ENCODE measurements around the gene CCNF.

GRCh38 chr16:2494616-2495015 is 65.4 kb downstream of the CCNF start:
- TF ChIP-seq GABPA (IDR thresholded peaks at IDR 0.05; ENCODE audit: low read depth) (no peak), CTCF (IDR thresholded peaks at IDR 0.05; ENCODE audit: insufficient read depth, low read length) (no peak), REST (IDR thresholded peaks at IDR 0.05; ENCODE audit: insufficient replicate concordance, low read depth) (no peak), POLR2AphosphoS5 (IDR thresholded peaks at IDR 0.05; ENCODE audit: low read depth) (no peak)
